Astrocyte (in vitro differentiated cells and primary cell): ENCODE results near the gene PDS5B.

Source experiments
- EZH2 ChIP-seq: IDR thresholded peaks from 2 replicates; pipeline ENCODE4 v1.6.1; 2012; ENCODE audit warnings: mild to moderate bottlenecking, low read length, inconsistent platforms; ENCODE audit not compliant: insufficient read depth
- TF ChIP-seq, protein P1 (sequence below): IDR thresholded peaks from 2 replicates; pipeline ENCODE4 v1.5.1; 2011; ENCODE audit warnings: low read depth, mild to moderate bottlenecking, inconsistent platforms, low read length, moderate library complexity; ENCODE audit not compliant: insufficient read depth

DNA sequence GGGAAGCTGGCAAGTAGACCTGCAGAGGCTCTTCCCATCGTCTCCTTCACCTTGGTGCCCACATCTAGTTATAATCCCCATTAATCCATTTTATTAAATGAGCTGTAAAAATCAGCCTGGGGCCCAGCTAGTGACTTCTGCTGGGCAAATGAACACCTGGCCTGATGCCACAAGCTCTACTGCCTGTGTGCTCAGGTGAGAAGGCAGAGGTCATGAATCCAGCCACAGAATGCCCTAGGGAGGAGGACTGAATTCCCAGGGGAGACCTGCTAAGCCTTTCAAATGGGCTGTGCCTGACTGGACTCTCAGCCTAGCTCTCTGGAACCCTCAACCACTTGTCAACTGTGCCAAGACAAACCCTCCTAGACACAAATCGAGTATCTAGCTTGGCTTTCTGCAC is 74.0 kb downstream of the PDS5B start:
- TF ChIP-seq, protein P1, sequence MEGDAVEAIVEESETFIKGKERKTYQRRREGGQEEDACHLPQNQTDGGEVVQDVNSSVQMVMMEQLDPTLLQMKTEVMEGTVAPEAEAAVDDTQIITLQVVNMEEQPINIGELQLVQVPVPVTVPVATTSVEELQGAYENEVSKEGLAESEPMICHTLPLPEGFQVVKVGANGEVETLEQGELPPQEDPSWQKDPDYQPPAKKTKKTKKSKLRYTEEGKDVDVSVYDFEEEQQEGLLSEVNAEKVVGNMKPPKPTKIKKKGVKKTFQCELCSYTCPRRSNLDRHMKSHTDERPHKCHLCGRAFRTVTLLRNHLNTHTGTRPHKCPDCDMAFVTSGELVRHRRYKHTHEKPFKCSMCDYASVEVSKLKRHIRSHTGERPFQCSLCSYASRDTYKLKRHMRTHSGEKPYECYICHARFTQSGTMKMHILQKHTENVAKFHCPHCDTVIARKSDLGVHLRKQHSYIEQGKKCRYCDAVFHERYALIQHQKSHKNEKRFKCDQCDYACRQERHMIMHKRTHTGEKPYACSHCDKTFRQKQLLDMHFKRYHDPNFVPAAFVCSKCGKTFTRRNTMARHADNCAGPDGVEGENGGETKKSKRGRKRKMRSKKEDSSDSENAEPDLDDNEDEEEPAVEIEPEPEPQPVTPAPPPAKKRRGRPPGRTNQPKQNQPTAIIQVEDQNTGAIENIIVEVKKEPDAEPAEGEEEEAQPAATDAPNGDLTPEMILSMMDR = no peak
- no peak for TF ChIP-seq EZH2
